IMR-90 (cell line): Measurements from ENCODE around the gene SCLY. TPM values are rescaled to one million over a fixed set of nuclear protein-coding genes. Genes with fewer than 3 reads are reported as not detected.

ENCODE experiments used
- ATAC-seq: fragments of 200-7000 bp; cut with Tn5 transposase; 2 replicates; pipeline ENCODE4 v1.9.1; 2020; ENCODE audit warnings: low read depth, mild to moderate bottlenecking, moderate library complexity
- BruUV-seq: library from RNA; stranded (reverse); fragments of 400-500 nt; replicated peaks from 2 replicates; lab custom pipeline; 2021; lab: Mats Ljungman, UMichigan
- CTCF ChIA-PET: fragments of 300-600 bp; formaldehyde crosslinking; extraction: SDS; loops from one replicate; lab custom pipeline; 2021; ENCODE audit warnings: antibody characterized with exemption; lab: Yijun Ruan, JAX
- POLR2A ChIA-PET: fragments of 300-600 bp; sonication (Branson Sonifier 250); formaldehyde crosslinking; loops from one replicate; lab custom pipeline; 2022; ENCODE audit warnings: antibody characterized with exemption; ENCODE audit not compliant: unreplicated experiment; lab: Charles Lee
- DNase-seq: peaks from one replicate; pipeline ENCODE4 v3.0.0; 2013
- H2AFZ ChIP-seq: replicated peaks from 2 replicates; pipeline ENCODE3; 2013; ENCODE audit warnings: low read length, mild to moderate bottlenecking; ENCODE audit not compliant: poor library complexity
- H2AK5ac ChIP-seq: 2 replicates; pipeline ENCODE4 v1.6.1; 2013; ENCODE audit warnings: low read depth, low read length, inconsistent platforms
- H2AK9ac ChIP-seq: replicated peaks from 2 replicates; pipeline ENCODE3; 2013; ENCODE audit warnings: mild to moderate bottlenecking, low read depth, low read length, moderate library complexity; ENCODE audit not compliant: poor library complexity
- H2BK120ac ChIP-seq: 2 replicates; pipeline ENCODE4 v1.6.1; 2013; ENCODE audit warnings: low read depth, low read length, inconsistent platforms
- H2BK15ac ChIP-seq: 3 replicates; pipeline ENCODE4 v1.6.1; 2013; ENCODE audit warnings: low read depth, low read length, inconsistent platforms
- H2BK20ac ChIP-seq: 2 replicates; pipeline ENCODE4 v1.6.1; 2013; ENCODE audit warnings: low read depth, mild to moderate bottlenecking, inconsistent platforms, low read length, moderate library complexity
- H2BK5ac ChIP-seq: 2 replicates; pipeline ENCODE4 v1.6.1; 2013; ENCODE audit warnings: mild to moderate bottlenecking, low read depth, low read length, inconsistent platforms; ENCODE audit not compliant: poor library complexity, severe bottlenecking
- H3K14ac ChIP-seq: replicated peaks from 2 replicates; pipeline ENCODE4 v1.6.1; 2013; ENCODE audit warnings: low read depth, low read length, inconsistent platforms
- H3K18ac ChIP-seq: 2 replicates; pipeline ENCODE4 v1.6.1; 2013; ENCODE audit warnings: low read depth, low read length, control low read depth
- H3K23ac ChIP-seq: 2 replicates; pipeline ENCODE4 v1.6.1; 2013; ENCODE audit warnings: low read depth, low read length, inconsistent platforms
- H3K27ac ChIP-seq: 2 replicates; pipeline ENCODE4 v1.5.1; 2013; ENCODE audit warnings: mild to moderate bottlenecking, control low read depth, low read length; ENCODE audit not compliant: insufficient read depth
- H3K27me3 ChIP-seq: 2 replicates; pipeline ENCODE4 v1.6.1; 2013; ENCODE audit warnings: low read length; ENCODE audit not compliant: control insufficient read depth, insufficient read depth
- H3K36me3 ChIP-seq: 2 replicates; pipeline ENCODE4 v1.6.1; 2013; ENCODE audit warnings: low read length, mixed read lengths; ENCODE audit not compliant: control insufficient read depth, insufficient read depth
- H3K4ac ChIP-seq: 2 replicates; pipeline ENCODE4 v1.6.1; 2013; ENCODE audit warnings: low read depth, low read length, inconsistent platforms
- H3K4me1 ChIP-seq: 2 replicates; pipeline ENCODE4 v1.6.1; 2013; ENCODE audit warnings: low read length, mixed read lengths; ENCODE audit not compliant: control insufficient read depth, insufficient read depth
- H3K4me2 ChIP-seq: 2 replicates; pipeline ENCODE4 v1.6.1; 2013; ENCODE audit warnings: low read depth, mild to moderate bottlenecking, control low read depth, low read length, moderate library complexity
- H3K4me3 ChIP-seq: 2 replicates; pipeline ENCODE4 v1.5.1; 2013; ENCODE audit warnings: low read depth, mild to moderate bottlenecking, control low read depth, low read length, moderate library complexity; ENCODE audit not compliant: insufficient read depth
- H3K56ac ChIP-seq: 2 replicates; pipeline ENCODE4 v1.6.1; 2013; ENCODE audit warnings: low read length, inconsistent platforms; ENCODE audit not compliant: insufficient read depth; ENCODE audit errors: extremely low read depth
- H3K79me1 ChIP-seq, 2 experiments: 2 replicates each; pipeline ENCODE4 v1.6.1; 2013; ENCODE audit warnings: low read length in 2 of 2, inconsistent platforms in 1 of 2, low read depth in 1 of 2
- H3K9ac ChIP-seq: 2 replicates; pipeline ENCODE4 v1.6.1; 2013; ENCODE audit warnings: low read depth, low read length, control low read depth
- H3K9me1 ChIP-seq: 2 replicates; pipeline ENCODE4 v1.6.1; 2013; ENCODE audit warnings: low read length, inconsistent platforms; ENCODE audit not compliant: insufficient read depth
- H3K9me3 ChIP-seq: 2 replicates; pipeline ENCODE4 v1.6.1; 2013; ENCODE audit warnings: low read length; ENCODE audit not compliant: control insufficient read depth, insufficient read depth
- H4K20me1 ChIP-seq: 2 replicates; pipeline ENCODE4 v1.6.1; 2013; ENCODE audit warnings: low read length, inconsistent platforms; ENCODE audit not compliant: insufficient read depth
- H4K5ac ChIP-seq: 2 replicates; pipeline ENCODE4 v1.6.1; 2013; ENCODE audit warnings: mild to moderate bottlenecking, low read depth, low read length, control low read depth
- H4K8ac ChIP-seq, 2 experiments: 2 replicates each; pipeline ENCODE4 v1.6.1; 2013; ENCODE audit warnings: low read depth in 2 of 2, low read length in 2 of 2, control low read depth in 1 of 2, inconsistent platforms in 1 of 2
- H4K91ac ChIP-seq: 2 replicates; pipeline ENCODE4 v1.6.1; 2013; ENCODE audit warnings: low read depth, low read length, inconsistent platforms; ENCODE audit not compliant: insufficient read depth
- CHD1 ChIP-seq: IDR thresholded peaks from 2 replicates; pipeline ENCODE4 v1.6.1; 2012; ENCODE audit warnings: low read depth, low read length, improper control_type of control experiment
- FOS ChIP-seq: fragments of 150-350 bp; IDR thresholded peaks from 2 replicates; pipeline ENCODE4 v1.6.1; 2016; ENCODE audit warnings: low read depth, low read length
- MAZ ChIP-seq: IDR thresholded peaks from 2 replicates; pipeline ENCODE4 v1.6.1; 2012; ENCODE audit warnings: low read depth, mild to moderate bottlenecking, low read length, improper control_type of control experiment, moderate library complexity, borderline replicate concordance
- MXI1 ChIP-seq: IDR thresholded peaks from 2 replicates; pipeline ENCODE4 v1.6.1; 2012; ENCODE audit warnings: low read depth, mild to moderate bottlenecking, low read length, moderate library complexity, borderline replicate concordance
- NFE2L2 ChIP-seq: fragments of 150-350 bp; IDR thresholded peaks from 2 replicates; pipeline ENCODE4 v1.6.1; 2016; ENCODE audit warnings: low read depth, mild to moderate bottlenecking, low read length
- RAD21 ChIP-seq: IDR thresholded peaks from 2 replicates; pipeline ENCODE4 v1.6.1; 2012; ENCODE audit warnings: low read length, improper control_type of control experiment
- RCOR1 ChIP-seq: IDR thresholded peaks from 2 replicates; pipeline ENCODE4 v1.6.1; 2012; ENCODE audit warnings: mild to moderate bottlenecking, low read length, improper control_type of control experiment; ENCODE audit not compliant: insufficient replicate concordance
- WGBS, 2 experiments: methylation state at CpG; one replicate each; pipeline versions ENCODE4 v1.1.5 to v1.1.7; 2013; ENCODE audit warnings: missing lambda C conversion rate in 2 of 2; ENCODE audit not compliant: insufficient read length in 1 of 2; ENCODE audit errors: extremely low coverage in 2 of 2; 5-methylcytosine and 5-hydroxymethylcytosine counted together
- dilution Hi-C: fragments of 300-500 bp; cut with HindIII; formaldehyde crosslinking; loops from one replicate; pipeline ENCODE4 v1.14.3; 2018; ENCODE audit warnings: low sequenced_read_pairs; ENCODE audit not compliant: unreplicated experiment
- in situ Hi-C: fragments of 300-500 bp; cut with MboI; formaldehyde crosslinking; loops from 3 replicates; pipeline ENCODE4 v1.14.3; 2019; ENCODE audit warnings: low sequenced_read_pairs, inconsistent platforms, mixed read lengths
- intact Hi-C: fragments of 100-400 bp; cut with micrococcal nuclease; formaldehyde crosslinking; loops from 2 replicates; pipeline ENCODE4 v1.10.0; 2022
- polyA plus RNA-seq, 3 experiments: library from polyadenylated mRNA; depleted of rRNA; stranded (reverse); fragments of >200 nt; gene quantifications; 2 replicates each; pipeline ENCODE4 v1.2.3, GENCODE V29; 2012; ENCODE audit warnings: low replicate concordance in 1 of 3
- total RNA-seq: library from RNA; depleted of rRNA; stranded (reverse); fragments of >200 nt; gene quantifications from 2 replicates; pipeline ENCODE4 v1.2.3, GENCODE V29; 2012
- TF ChIP-seq, protein P1 (sequence below): fragments of 150-350 bp; IDR thresholded peaks from 2 replicates; pipeline ENCODE4 v1.6.1; 2016; ENCODE audit warnings: low read depth, mild to moderate bottlenecking, low read length, moderate library complexity, borderline replicate concordance

The SCLY gene
- total and polyA plus RNA-seq, 2 of the 4 experiments (the other 2 are of a cell fraction), result 8.6 to 10.5 TPM

- Histone ChIP-seq H3K56ac (no peak overlapping the region), H3K14ac (no peak overlapping the region), H2BK5ac (no peak overlapping the region), H3K4ac (no peak overlapping the region), H3K27ac (no peak overlapping the region), H4K5ac (no peak overlapping the region), H3K27me3 (peaks cover 33% of the 10 kb centered on the region), H3K79me1 (no peaks in the 10 kb centered on the region), H3K23ac (no peak overlapping the region), H4K91ac (no peak overlapping the region), H3K36me3 (no peaks in the 10 kb centered on the region), H3K9me3 (no peaks in the 10 kb centered on the region), H3K4me2 (no peak overlapping the region), H2BK120ac (no peak overlapping the region), H3K9me1 (peaks cover 5% of the 10 kb centered on the region; the same call in 1 of the 2 replicates), H2AK9ac (no peak overlapping the region), H2BK15ac (no peak overlapping the region), H4K20me1 (no peaks in the 10 kb centered on the region), H3K18ac (no peak overlapping the region), H3K4me3 (no peak overlapping the region), H3K9ac (no peak overlapping the region), H2AK5ac (no peak overlapping the region), H4K8ac (no peak overlapping the region), H2AFZ (peak overlapping the region; percentile 14), H3K4me1 (peaks cover 4% of the 10 kb centered on the region; the same call in 1 of the 2 replicates), H2BK20ac (no peak overlapping the region)
- DNase-seq (no peak), ATAC-seq (no peak)
- intact Hi-C loops, result loop anchor here (5.0 kb wide), 1 partner anchor 264 kb away; the partner anchor contains the start of gene RAMP1
- no TSS peak for BruUV-seq
- in situ Hi-C loops, result no loop called here
- CTCF ChIA-PET, result no interaction called here
- dilution Hi-C loops, result no loop called here
- 86% methylated on average over 13 of the region's 27 CpGs; no CpG with 5 or more reads in 1 of the 2 experiments for WGBS, 2 experiments
- TF ChIP-seq, protein P1, sequence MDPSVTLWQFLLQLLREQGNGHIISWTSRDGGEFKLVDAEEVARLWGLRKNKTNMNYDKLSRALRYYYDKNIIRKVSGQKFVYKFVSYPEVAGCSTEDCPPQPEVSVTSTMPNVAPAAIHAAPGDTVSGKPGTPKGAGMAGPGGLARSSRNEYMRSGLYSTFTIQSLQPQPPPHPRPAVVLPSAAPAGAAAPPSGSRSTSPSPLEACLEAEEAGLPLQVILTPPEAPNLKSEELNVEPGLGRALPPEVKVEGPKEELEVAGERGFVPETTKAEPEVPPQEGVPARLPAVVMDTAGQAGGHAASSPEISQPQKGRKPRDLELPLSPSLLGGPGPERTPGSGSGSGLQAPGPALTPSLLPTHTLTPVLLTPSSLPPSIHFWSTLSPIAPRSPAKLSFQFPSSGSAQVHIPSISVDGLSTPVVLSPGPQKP, result no peak
- TF ChIP-seq RAD21 (no peak), NFE2L2 (no peak), MAZ (no peak), MXI1 (no peak), CHD1 (no peak), FOS (no peak), RCOR1 (no peak)
- POLR2A ChIA-PET, result no interaction called here
Observed at GRCh38 chr2:238121511-238122286, 60.9 kb downstream of the SCLY start.
